Neural cell (in vitro differentiated cells): Measurements from ENCODE around the gene ANKRD13B. TPM values are rescaled to one million over a fixed set of nuclear protein-coding genes. Genes with fewer than 3 reads are reported as not detected.

ENCODE experiments used
- H2AFZ ChIP-seq: fragments of 200-600, 300-800 bp; sonication (generic), shearing (Covaris generic); 2 replicates; pipeline ENCODE4 v1.6.0; 2014; ENCODE audit warnings: low read depth, mild to moderate bottlenecking, antibody characterized with exemption, low read length, moderate library complexity
- H3F3A ChIP-seq: fragments of 200-600 bp; shearing (Covaris generic); 2 replicates; pipeline ENCODE4 v1.6.1; 2016; ENCODE audit warnings: mild to moderate bottlenecking, moderate library complexity, mixed read lengths, antibody characterized with exemption, low read length; ENCODE audit not compliant: insufficient read depth, poor library complexity, severe bottlenecking
- H3K27ac ChIP-seq: fragments of 200-600, 300-800 bp; sonication (generic), shearing (Covaris generic); 2 replicates; pipeline ENCODE4 v1.5.1; 2014; ENCODE audit warnings: mild to moderate bottlenecking, low read length, moderate library complexity
- H3K27me3 ChIP-seq: fragments of 300-800, 200-600 bp; sonication (generic), shearing (Covaris generic); 2 replicates; pipeline ENCODE4 v1.6.0; 2014; ENCODE audit warnings: mild to moderate bottlenecking, low read depth, low read length, moderate library complexity; ENCODE audit not compliant: insufficient read depth
- H3K36me3 ChIP-seq: fragments of 300-800, 200-600 bp; sonication (generic), shearing (Covaris generic); 2 replicates; pipeline ENCODE4 v1.5.1; 2014; ENCODE audit warnings: mild to moderate bottlenecking, antibody characterized with exemption, low read length, moderate library complexity; ENCODE audit not compliant: insufficient read depth
- H3K4me2 ChIP-seq: fragments of 300-800, 200-600 bp; sonication (generic), shearing (Covaris generic); 2 replicates; pipeline ENCODE4 v1.6.0; 2014; ENCODE audit warnings: mild to moderate bottlenecking, low read length
- H3K4me3 ChIP-seq: fragments of 300-800, 200-600 bp; sonication (generic), shearing (Covaris generic); 2 replicates; pipeline ENCODE4 v1.5.1; 2014; ENCODE audit warnings: mild to moderate bottlenecking, low read length, moderate library complexity
- H3K79me2 ChIP-seq: fragments of 200-600 bp; shearing (Covaris generic); replicated peaks from 2 replicates; pipeline ENCODE4 v1.6.0; 2014; ENCODE audit warnings: mild to moderate bottlenecking, low read length, moderate library complexity; ENCODE audit not compliant: insufficient read depth
- H3K9ac ChIP-seq: fragments of 300-800, 200-600 bp; sonication (generic), shearing (Covaris generic); 2 replicates; pipeline ENCODE4 v1.6.1; 2016; ENCODE audit warnings: mild to moderate bottlenecking, low read length, mixed read lengths
- H3K9me2 ChIP-seq: fragments of 200-600 bp; shearing (Covaris generic); 2 replicates; pipeline ENCODE4 v1.6.1; 2016; ENCODE audit warnings: mild to moderate bottlenecking, low read length, mixed read lengths; ENCODE audit not compliant: insufficient read depth
- H3K9me3 ChIP-seq: fragments of 200-600, 300-800 bp; sonication (generic), shearing (Covaris generic); 2 replicates; pipeline ENCODE4 v1.6.1; 2016; ENCODE audit warnings: mild to moderate bottlenecking, mixed run types, low read length, moderate library complexity, mixed read lengths
- H4K20me1 ChIP-seq: fragments of 200-600 bp; shearing (Covaris generic); 2 replicates; pipeline ENCODE4 v1.6.1; 2016; ENCODE audit warnings: mild to moderate bottlenecking, mixed run types; ENCODE audit not compliant: insufficient read depth
- EP300 ChIP-seq: fragments of 450-650 bp; conservative IDR thresholded peaks from 2 replicates; pipeline ENCODE4 v1.6.1; 2014; ENCODE audit warnings: antibody characterized with exemption, mild to moderate bottlenecking, moderate library complexity; ENCODE audit not compliant: poor library complexity, severe bottlenecking
- EZH2 ChIP-seq: fragments of 200-600, 300-800 bp; shearing (Covaris generic), sonication (generic); IDR thresholded peaks from 2 replicates; pipeline ENCODE4 v1.6.1; 2014; ENCODE audit warnings: antibody characterized with exemption, low read length, borderline replicate concordance, mild to moderate bottlenecking; ENCODE audit not compliant: insufficient read depth, poor library complexity, severe bottlenecking
- MXI1 ChIP-seq: fragments of 450-650 bp; conservative IDR thresholded peaks from 2 replicates; pipeline ENCODE4 v1.6.1; 2014; ENCODE audit warnings: antibody characterized with exemption, mild to moderate bottlenecking; ENCODE audit not compliant: poor library complexity, severe bottlenecking
- POLR2AphosphoS5 ChIP-seq: IDR thresholded peaks from 2 replicates; pipeline ENCODE4 v1.6.1; 2012
- RAD21 ChIP-seq: fragments of 450-650 bp; conservative IDR thresholded peaks from 2 replicates; pipeline ENCODE4 v1.6.1; 2014; ENCODE audit warnings: antibody characterized with exemption, mild to moderate bottlenecking, moderate library complexity
- SMC3 ChIP-seq: fragments of 450-650 bp; conservative IDR thresholded peaks from 2 replicates; pipeline ENCODE4 v1.6.1; 2014; ENCODE audit warnings: antibody characterized with exemption, mild to moderate bottlenecking, moderate library complexity; ENCODE audit not compliant: poor library complexity
- TAF1 ChIP-seq: IDR thresholded peaks from 2 replicates; pipeline ENCODE4 v1.6.1; 2012; ENCODE audit warnings: low read depth
- polyA plus RNA-seq: library from polyadenylated mRNA; depleted of rRNA; stranded (reverse); fragments of >200 nt; gene quantifications from 2 replicates; pipeline ENCODE4 v1.2.3, GENCODE V29; 2014
- TF ChIP-seq, protein P1 (sequence below): IDR thresholded peaks from 2 replicates; pipeline ENCODE4 v1.6.1; 2012; ENCODE audit warnings: borderline replicate concordance
- TF ChIP-seq, protein P2 (sequence below): fragments of 450-650 bp; IDR thresholded peaks from 2 replicates; pipeline ENCODE4 v1.5.1; 2014; ENCODE audit warnings: antibody characterized with exemption, mild to moderate bottlenecking, moderate library complexity; ENCODE audit not compliant: poor library complexity, severe bottlenecking

Gene ANKRD13B
- polyA plus RNA-seq, 1 donor from 2014 or later: 35.0 TPM

DNA sequence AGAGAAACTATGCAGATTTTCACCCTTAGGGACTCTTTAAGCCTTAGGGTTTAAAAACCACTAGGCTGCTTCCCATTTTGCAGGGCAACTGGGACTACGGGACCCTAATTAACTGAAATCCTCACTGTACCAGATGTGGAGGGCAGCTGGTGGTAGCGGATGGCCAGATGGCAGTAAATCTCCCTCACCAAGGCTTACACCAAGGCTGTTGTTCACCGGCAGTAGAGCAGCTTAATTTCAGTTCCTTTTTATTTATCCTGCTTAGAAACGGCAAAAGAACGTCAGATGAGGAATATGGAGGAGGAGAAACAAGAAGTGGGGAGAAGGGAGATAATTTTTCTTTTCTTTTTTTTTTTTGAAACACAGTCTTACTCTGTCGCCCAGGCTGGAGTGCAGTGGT is 32.6 kb upstream of the ANKRD13B start:
- TF ChIP-seq RAD21 (no peak), SMC3 (no peak), TAF1 (no peak), MXI1 (no peak), EZH2 (no peak), POLR2AphosphoS5 (no peak), EP300 (no peak)
- TF ChIP-seq, protein P1, sequence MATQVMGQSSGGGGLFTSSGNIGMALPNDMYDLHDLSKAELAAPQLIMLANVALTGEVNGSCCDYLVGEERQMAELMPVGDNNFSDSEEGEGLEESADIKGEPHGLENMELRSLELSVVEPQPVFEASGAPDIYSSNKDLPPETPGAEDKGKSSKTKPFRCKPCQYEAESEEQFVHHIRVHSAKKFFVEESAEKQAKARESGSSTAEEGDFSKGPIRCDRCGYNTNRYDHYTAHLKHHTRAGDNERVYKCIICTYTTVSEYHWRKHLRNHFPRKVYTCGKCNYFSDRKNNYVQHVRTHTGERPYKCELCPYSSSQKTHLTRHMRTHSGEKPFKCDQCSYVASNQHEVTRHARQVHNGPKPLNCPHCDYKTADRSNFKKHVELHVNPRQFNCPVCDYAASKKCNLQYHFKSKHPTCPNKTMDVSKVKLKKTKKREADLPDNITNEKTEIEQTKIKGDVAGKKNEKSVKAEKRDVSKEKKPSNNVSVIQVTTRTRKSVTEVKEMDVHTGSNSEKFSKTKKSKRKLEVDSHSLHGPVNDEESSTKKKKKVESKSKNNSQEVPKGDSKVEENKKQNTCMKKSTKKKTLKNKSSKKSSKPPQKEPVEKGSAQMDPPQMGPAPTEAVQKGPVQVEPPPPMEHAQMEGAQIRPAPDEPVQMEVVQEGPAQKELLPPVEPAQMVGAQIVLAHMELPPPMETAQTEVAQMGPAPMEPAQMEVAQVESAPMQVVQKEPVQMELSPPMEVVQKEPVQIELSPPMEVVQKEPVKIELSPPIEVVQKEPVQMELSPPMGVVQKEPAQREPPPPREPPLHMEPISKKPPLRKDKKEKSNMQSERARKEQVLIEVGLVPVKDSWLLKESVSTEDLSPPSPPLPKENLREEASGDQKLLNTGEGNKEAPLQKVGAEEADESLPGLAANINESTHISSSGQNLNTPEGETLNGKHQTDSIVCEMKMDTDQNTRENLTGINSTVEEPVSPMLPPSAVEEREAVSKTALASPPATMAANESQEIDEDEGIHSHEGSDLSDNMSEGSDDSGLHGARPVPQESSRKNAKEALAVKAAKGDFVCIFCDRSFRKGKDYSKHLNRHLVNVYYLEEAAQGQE: no peak
- TF ChIP-seq, protein P2, sequence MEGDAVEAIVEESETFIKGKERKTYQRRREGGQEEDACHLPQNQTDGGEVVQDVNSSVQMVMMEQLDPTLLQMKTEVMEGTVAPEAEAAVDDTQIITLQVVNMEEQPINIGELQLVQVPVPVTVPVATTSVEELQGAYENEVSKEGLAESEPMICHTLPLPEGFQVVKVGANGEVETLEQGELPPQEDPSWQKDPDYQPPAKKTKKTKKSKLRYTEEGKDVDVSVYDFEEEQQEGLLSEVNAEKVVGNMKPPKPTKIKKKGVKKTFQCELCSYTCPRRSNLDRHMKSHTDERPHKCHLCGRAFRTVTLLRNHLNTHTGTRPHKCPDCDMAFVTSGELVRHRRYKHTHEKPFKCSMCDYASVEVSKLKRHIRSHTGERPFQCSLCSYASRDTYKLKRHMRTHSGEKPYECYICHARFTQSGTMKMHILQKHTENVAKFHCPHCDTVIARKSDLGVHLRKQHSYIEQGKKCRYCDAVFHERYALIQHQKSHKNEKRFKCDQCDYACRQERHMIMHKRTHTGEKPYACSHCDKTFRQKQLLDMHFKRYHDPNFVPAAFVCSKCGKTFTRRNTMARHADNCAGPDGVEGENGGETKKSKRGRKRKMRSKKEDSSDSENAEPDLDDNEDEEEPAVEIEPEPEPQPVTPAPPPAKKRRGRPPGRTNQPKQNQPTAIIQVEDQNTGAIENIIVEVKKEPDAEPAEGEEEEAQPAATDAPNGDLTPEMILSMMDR: no peak
- H3K36me3 ChIP-seq: no peaks in the 10 kb centered on the region
- no peak overlapping the region for H3K9ac ChIP-seq
- no peak overlapping the region for H3K4me3 ChIP-seq
- H3K9me3 ChIP-seq: no peaks in the 10 kb centered on the region
- no peaks in the 10 kb centered on the region for H3K79me2 ChIP-seq
- H4K20me1 ChIP-seq: no peaks in the 10 kb centered on the region
- H3K27ac ChIP-seq: no peak overlapping the region
- peaks cover 15% of the 10 kb centered on the region for H3K27me3 ChIP-seq
- H3F3A ChIP-seq: no peaks in the 10 kb centered on the region
- no peak overlapping the region for H3K4me2 ChIP-seq
- no peak overlapping the region for H2AFZ ChIP-seq
- no peaks in the 10 kb centered on the region for H3K9me2 ChIP-seq

DNA sequence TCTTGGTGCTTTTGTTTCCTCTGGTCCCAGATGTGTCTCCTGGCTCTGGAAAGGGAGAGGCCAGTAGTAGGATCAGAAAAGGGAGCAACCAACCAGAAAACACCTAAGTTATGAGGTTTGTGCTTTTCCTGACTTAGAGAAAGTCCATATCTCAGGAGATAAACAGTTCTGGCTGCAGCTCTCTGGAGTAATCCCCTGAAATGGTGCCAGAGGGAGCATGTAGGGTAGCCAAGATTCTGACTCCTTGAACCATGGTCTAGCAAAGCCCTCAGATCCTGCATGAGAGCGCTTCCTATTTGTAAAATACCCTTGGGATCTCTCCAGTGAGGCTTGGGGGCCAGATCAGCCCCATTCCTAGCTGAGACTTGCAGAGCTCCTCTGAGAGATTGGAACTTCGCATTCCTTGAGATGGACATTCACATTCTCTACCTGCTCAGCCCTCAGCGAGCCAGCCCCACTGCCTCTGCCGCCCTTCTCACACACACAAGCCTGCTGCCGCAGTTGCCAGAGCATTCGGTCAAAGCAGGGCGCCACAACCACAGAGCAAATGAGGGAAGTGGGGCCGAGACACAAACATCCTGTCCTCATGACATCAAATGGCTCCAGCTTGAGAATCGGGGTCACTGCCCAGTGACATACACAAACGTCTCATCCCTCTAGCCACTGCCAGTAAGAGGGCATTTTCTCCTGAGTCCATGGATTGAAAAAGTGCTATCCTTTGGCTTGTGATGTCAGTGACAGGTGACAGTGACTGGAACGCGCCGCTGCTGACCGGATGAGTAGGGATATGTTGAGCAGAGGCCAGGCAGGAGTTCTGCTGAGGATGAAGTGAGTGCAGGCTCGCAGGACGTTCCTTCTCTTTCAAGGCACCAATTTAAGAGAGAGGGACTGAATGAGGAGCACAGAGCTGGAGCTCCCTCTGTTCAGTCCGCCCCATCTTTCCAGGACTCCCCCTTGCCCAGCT is 31.1 kb upstream of the ANKRD13B start:
- Histone ChIP-seq H3K36me3 (no peaks in the 10 kb centered on the region), H3K27ac (no peak overlapping the region), H3K27me3 (peaks cover 30% of the 10 kb centered on the region), H2AFZ (no peak overlapping the region), H3K4me3 (no peak overlapping the region), H4K20me1 (no peaks in the 10 kb centered on the region), H3F3A (no peaks in the 10 kb centered on the region), H3K9me2 (no peaks in the 10 kb centered on the region), H3K9me3 (no peaks in the 10 kb centered on the region), H3K4me2 (no peak overlapping the region), H3K79me2 (no peaks in the 10 kb centered on the region), H3K9ac (no peak overlapping the region)
- TF ChIP-seq EZH2 (no peak), TAF1 (no peak), RAD21 (no peak), MXI1 (no peak), EP300 (no peak), SMC3 (no peak), POLR2AphosphoS5 (no peak)
- TF ChIP-seq, protein P2: no peak
- TF ChIP-seq, protein P1: no peak
